ENCODE measurements around the gene H3-3A. TPM values are rescaled to one million over a fixed set of nuclear protein-coding genes. Genes with fewer than 3 reads are reported as not detected.

The H3-3A gene
- total and polyA plus RNA-seq, 10 of the 15 experiments (the other 5 are each of a cell fraction or from before 2014, with no cell fraction given), result 215 to 486 (median 393) TPM

DNA sequence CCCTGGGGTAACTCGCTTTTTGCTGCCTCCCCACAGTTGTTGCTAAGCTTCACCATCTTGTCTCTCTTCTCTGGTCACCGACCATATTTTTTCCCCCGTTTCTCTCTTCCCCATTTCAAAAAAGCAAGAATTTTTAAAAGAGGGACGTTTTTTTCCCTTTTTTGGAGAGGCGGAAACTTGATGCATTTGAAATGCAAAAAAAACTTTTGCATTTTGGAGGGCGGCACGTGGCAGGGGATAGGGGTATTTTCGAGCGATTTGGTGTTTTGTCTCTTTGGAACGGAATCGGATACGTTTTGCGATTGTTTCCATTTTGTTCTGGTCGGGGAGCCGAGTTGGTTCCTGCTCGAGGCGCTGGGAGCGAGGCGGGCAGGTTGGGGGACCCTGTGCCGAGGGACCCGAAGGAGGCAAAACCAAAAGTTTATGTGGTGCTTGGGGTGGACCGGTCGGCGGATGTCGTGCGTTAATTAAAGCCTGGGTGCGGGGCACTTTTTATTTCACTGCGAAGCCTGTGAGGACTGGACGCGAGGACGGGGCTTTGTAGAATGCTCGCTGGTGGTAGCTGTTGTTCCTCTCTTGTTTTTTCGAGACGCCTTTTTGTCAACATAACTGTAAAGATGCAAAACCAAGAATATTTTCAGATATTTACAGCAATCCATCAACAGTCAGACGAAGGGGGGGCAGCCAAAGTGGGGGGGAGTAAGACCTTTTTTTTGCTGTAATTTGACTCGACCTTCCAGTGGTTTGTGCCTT lies 884 bp downstream of the H3-3A start (continued):
- TF ChIP-seq CHD1 (IDR thresholded peaks at IDR 0.05; ENCODE audit: low read depth, low read length) (no peak), RB1 (IDR thresholded peaks at IDR 0.05; ENCODE audit: borderline replicate concordance) (no peak), TAF1 (IDR thresholded peaks at IDR 0.05; ENCODE audit: borderline replicate concordance, low read depth, low read length) (peak; percentile 19; the same call in 1 of the 2 replicates), NRF1 (conservative IDR thresholded peaks at IDR 0.05; ENCODE audit: low read depth, low read length) (no peak), SPI1 (IDR thresholded peaks at IDR 0.05; ENCODE audit: borderline replicate concordance, insufficient read depth, low read depth, low read length) (peak; percentile 53; the same call in 1 of the 2 replicates), HDAC6 (IDR thresholded peaks at IDR 0.05; ENCODE audit: unreplicated experiment) (no peak), GATAD2B (conservative IDR thresholded peaks at IDR 0.05; ENCODE audit: low read depth) (no peak), NFXL1 (IDR thresholded peaks at IDR 0.05; ENCODE audit: borderline replicate concordance) (no peak), RBBP5 (conservative IDR thresholded peaks at IDR 0.05) (no peak), EP300 (IDR thresholded peaks at IDR 0.05; ENCODE audit: borderline replicate concordance in 1 of 2, control insufficient read depth in 1 of 2, low read depth in 2 of 2, low read length in 2 of 2) (no peak), STAT1 (conservative IDR thresholded peaks at IDR 0.05) (no peak), BCLAF1 (IDR thresholded peaks at IDR 0.05) (no peak), SMC3 (IDR thresholded peaks at IDR 0.05; ENCODE audit: borderline replicate concordance, low read length) (no peak), ATF3 (IDR thresholded peaks at IDR 0.05; ENCODE audit: borderline replicate concordance, extremely low read depth, low read depth, low read length) (no peak), RFX5 (IDR thresholded peaks at IDR 0.05; ENCODE audit: low read depth, low read length) (no peak), HCFC1 (IDR thresholded peaks at IDR 0.05; ENCODE audit: low read length) (no peak), SIX5 (IDR thresholded peaks at IDR 0.05; ENCODE audit: low read depth, low read length, severe bottlenecking) (no peak), EZH2 (IDR thresholded peaks at IDR 0.05; ENCODE audit: borderline replicate concordance, control insufficient read depth, low read depth, low read length) (no peak), YY1 (IDR thresholded peaks at IDR 0.05; ENCODE audit: low read depth, low read length) (peak; percentile 70)
- TF ChIP-seq, protein P1, sequence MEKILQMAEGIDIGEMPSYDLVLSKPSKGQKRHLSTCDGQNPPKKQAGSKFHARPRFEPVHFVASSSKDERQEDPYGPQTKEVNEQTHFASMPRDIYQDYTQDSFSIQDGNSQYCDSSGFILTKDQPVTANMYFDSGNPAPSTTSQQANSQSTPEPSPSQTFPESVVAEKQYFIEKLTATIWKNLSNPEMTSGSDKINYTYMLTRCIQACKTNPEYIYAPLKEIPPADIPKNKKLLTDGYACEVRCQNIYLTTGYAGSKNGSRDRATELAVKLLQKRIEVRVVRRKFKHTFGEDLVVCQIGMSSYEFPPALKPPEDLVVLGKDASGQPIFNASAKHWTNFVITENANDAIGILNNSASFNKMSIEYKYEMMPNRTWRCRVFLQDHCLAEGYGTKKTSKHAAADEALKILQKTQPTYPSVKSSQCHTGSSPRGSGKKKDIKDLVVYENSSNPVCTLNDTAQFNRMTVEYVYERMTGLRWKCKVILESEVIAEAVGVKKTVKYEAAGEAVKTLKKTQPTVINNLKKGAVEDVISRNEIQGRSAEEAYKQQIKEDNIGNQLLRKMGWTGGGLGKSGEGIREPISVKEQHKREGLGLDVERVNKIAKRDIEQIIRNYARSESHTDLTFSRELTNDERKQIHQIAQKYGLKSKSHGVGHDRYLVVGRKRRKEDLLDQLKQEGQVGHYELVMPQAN (conservative IDR thresholded peaks at IDR 0.05), result peak; percentile 70

All from GM12878 (cell line).